ENCODE data around the gene GTF3C1. TPM values are rescaled to one million over a fixed set of nuclear protein-coding genes. Genes with fewer than 3 reads are reported as not detected.

Gene GTF3C1
- total RNA-seq, 1 experiment from 2014 or later = 121 TPM

DNA sequence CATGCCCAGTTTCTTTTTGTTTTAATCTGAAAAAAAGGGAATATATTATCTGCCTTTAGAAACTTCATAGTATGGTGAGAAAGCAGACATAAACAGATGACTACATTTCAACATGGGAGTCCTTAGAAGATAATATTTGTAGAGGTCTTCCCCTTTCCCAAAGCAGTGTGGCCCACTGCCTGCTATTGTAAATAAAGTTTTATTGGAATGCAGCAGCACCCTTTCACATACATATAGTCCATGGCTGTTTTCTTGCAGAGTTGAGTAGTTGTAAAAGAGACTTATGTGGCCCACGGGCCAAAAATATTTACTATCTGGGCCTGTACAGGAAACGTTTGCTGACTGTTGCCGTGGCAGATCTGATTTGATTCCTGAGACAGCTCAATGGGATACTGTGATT lies 8.7 kb upstream of the GTF3C1 start:
- no peak for ATAC-seq

DNA sequence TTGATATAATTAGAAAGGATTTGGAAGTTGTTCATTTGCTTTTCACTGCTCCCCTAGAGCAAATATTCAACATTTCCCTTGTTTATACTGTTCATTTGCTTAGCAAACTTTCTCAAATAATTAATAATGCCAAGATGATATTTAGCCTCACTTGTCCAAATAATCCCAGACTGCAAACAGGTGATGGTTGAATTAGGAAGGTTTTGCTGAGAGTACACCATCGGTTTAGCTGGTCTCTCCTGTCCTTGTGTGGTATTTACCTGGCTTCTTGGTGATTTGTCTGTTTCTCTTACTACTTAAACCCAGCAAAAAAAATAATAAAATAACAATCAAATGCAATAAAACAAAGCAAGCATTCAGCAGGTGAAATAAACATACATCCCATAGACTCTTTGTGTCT lies 6.8 kb upstream of the GTF3C1 start:
- in situ Hi-C loops (cut with HindIII; ENCODE audit: low pct_unique_long_range_greater_than_20kb, low sequenced_read_pairs) (no loop called here), intact Hi-C loops (cut with micrococcal nuclease; ENCODE audit: unreplicated experiment) (no loop called here)
- CTCF ChIA-PET = no interaction called here
- H3K4me1 ChIP-seq (ENCODE audit: control insufficient read depth, insufficient read depth, low read length) = no peaks in the 10 kb centered on the region
- TF ChIP-seq POLR2AphosphoS5 (IDR thresholded peaks at IDR 0.05; ENCODE audit: low read depth, low read length) = no peak
- no peak for TF ChIP-seq TCF7L2 (IDR thresholded peaks at IDR 0.05; ENCODE audit: low read depth, low read length)
- TF ChIP-seq, protein P1, sequence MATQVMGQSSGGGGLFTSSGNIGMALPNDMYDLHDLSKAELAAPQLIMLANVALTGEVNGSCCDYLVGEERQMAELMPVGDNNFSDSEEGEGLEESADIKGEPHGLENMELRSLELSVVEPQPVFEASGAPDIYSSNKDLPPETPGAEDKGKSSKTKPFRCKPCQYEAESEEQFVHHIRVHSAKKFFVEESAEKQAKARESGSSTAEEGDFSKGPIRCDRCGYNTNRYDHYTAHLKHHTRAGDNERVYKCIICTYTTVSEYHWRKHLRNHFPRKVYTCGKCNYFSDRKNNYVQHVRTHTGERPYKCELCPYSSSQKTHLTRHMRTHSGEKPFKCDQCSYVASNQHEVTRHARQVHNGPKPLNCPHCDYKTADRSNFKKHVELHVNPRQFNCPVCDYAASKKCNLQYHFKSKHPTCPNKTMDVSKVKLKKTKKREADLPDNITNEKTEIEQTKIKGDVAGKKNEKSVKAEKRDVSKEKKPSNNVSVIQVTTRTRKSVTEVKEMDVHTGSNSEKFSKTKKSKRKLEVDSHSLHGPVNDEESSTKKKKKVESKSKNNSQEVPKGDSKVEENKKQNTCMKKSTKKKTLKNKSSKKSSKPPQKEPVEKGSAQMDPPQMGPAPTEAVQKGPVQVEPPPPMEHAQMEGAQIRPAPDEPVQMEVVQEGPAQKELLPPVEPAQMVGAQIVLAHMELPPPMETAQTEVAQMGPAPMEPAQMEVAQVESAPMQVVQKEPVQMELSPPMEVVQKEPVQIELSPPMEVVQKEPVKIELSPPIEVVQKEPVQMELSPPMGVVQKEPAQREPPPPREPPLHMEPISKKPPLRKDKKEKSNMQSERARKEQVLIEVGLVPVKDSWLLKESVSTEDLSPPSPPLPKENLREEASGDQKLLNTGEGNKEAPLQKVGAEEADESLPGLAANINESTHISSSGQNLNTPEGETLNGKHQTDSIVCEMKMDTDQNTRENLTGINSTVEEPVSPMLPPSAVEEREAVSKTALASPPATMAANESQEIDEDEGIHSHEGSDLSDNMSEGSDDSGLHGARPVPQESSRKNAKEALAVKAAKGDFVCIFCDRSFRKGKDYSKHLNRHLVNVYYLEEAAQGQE (IDR thresholded peaks at IDR 0.05; ENCODE audit: insufficient read depth in 1 of 2, low read depth in 2 of 2, low read length in 1 of 2) = no peak
- TF ChIP-seq SIN3A (IDR thresholded peaks at IDR 0.05; ENCODE audit: borderline replicate concordance, insufficient read depth, low read depth, low read length) = no peak
- no peak for TF ChIP-seq CTCF (IDR thresholded peaks at IDR 0.05)
- no peaks in the 10 kb centered on the region for H3K27me3 ChIP-seq (ENCODE audit: control insufficient read depth, insufficient read depth, low read length)
- H3K9me3 ChIP-seq (ENCODE audit: control insufficient read depth, insufficient read depth, low read depth, low read length) = no peaks in the 10 kb centered on the region
- no peak overlapping the region for H3K4me3 ChIP-seq (ENCODE audit: low read depth in 2 of 2, low read length in 2 of 2)
- H3K36me3 ChIP-seq (ENCODE audit: control insufficient read depth, insufficient read depth, low read length) = no peaks in the 10 kb centered on the region
- TSS peak; percentile 16 for BruUV-seq (replicated peaks)
- POLR2A ChIA-PET = no interaction called here
- no peak overlapping the region for H3K27ac ChIP-seq (ENCODE audit: low read length)
- DNase-seq (ENCODE audit: low read depth, low spot score) (no peak), ATAC-seq (no peak)

More for the DNA sequence above, 8.7 kb upstream of the GTF3C1 start:
- intact Hi-C loops (cut with micrococcal nuclease; ENCODE audit: unreplicated experiment) = no loop called here
- H3K9me3 ChIP-seq (ENCODE audit: control insufficient read depth, insufficient read depth, low read depth, low read length) = no peaks in the 10 kb centered on the region
- ChIA-PET POLR2A (no interaction called here), CTCF (no interaction called here)
- in situ Hi-C loops (cut with HindIII; ENCODE audit: low pct_unique_long_range_greater_than_20kb, low sequenced_read_pairs) = no loop called here
- BruUV-seq (replicated peaks) = no TSS peak
- H3K36me3 ChIP-seq (ENCODE audit: control insufficient read depth, insufficient read depth, low read length) = no peaks in the 10 kb centered on the region
- H3K27me3 ChIP-seq (ENCODE audit: control insufficient read depth, insufficient read depth, low read length) = no peaks in the 10 kb centered on the region
- H3K27ac ChIP-seq (ENCODE audit: low read length) = no peak overlapping the region
- H3K4me3 ChIP-seq (ENCODE audit: low read depth in 2 of 2, low read length in 2 of 2) = no peak overlapping the region
- TF ChIP-seq CTCF (IDR thresholded peaks at IDR 0.05) (no peak), SIN3A (IDR thresholded peaks at IDR 0.05; ENCODE audit: borderline replicate concordance, insufficient read depth, low read depth, low read length) (no peak)
- DNase-seq (ENCODE audit: low read depth, low spot score) = no peak
- H3K4me1 ChIP-seq (ENCODE audit: control insufficient read depth, insufficient read depth, low read length) = no peaks in the 10 kb centered on the region

Data from Panc1 (cell line).